GM18909 (cell line): ENCODE results near the gene IGLL1.
"Not testable (repeated sequence)": the region's sequence is repeated elsewhere in the genome, so short reads cannot be mapped to it uniquely, and the experiment has no call there.

Source experiments
- ATAC-seq: cut with Tn5 transposase; IDR thresholded peaks from one replicate; pipeline ENCODE4 v1.9.1; 2021; ENCODE audit warnings: mild to moderate bottlenecking; ENCODE audit not compliant: unreplicated experiment, poor library complexity

Gene IGLL1

GRCh38 chr22:23543506-23544000 is 36.5 kb downstream of the IGLL1 start:
- ATAC-seq: not testable (repeated sequence)

GRCh38 chr22:23542933-23543332 is 37.2 kb downstream of the IGLL1 start:
- no peak for ATAC-seq

- not testable (repeated sequence) for ATAC-seq
Observed at GRCh38 chr22:23542391-23542790, 37.7 kb downstream of the IGLL1 start.

GRCh38 chr22:23541849-23542281 is 38.2 kb downstream of the IGLL1 start:
- ATAC-seq: not testable (repeated sequence)

- ATAC-seq: not testable (repeated sequence)
Observed at GRCh38 chr22:23540837-23541236, 39.3 kb downstream of the IGLL1 start.

GRCh38 chr22:23539839-23540198 is 40.3 kb downstream of the IGLL1 start:
- ATAC-seq: not testable (repeated sequence)

- ATAC-seq: peak; percentile 55
Observed at GRCh38 chr22:23539135-23539838, 40.8 kb downstream of the IGLL1 start.

- not testable (repeated sequence) for ATAC-seq
Observed at GRCh38 chr22:23538696-23539030, 41.4 kb downstream of the IGLL1 start.

- ATAC-seq: not testable (repeated sequence)
Observed at GRCh38 chr22:23537830-23538695, 42.0 kb downstream of the IGLL1 start.

GRCh38 chr22:23537416-23537815 is 42.7 kb downstream of the IGLL1 start:
- no peak for ATAC-seq

- ATAC-seq: no peak
Observed at GRCh38 chr22:23536821-23537345, 43.2 kb downstream of the IGLL1 start.

GRCh38 chr22:23535790-23536661 is 44.1 kb downstream of the IGLL1 start:
- ATAC-seq: not testable (repeated sequence)

GRCh38 chr22:23534851-23535717 is 45.0 kb downstream of the IGLL1 start:
- no peak for ATAC-seq

- no peak for ATAC-seq
Observed at GRCh38 chr22:23534201-23534850, 45.8 kb downstream of the IGLL1 start.

- no peak for ATAC-seq
Observed at GRCh38 chr22:23533771-23534191, 46.3 kb downstream of the IGLL1 start.

GRCh38 chr22:23533328-23533762 is 46.7 kb downstream of the IGLL1 start:
- ATAC-seq: no peak

- no peak for ATAC-seq
Observed at GRCh38 chr22:23532731-23533130, 47.4 kb downstream of the IGLL1 start.

GRCh38 chr22:23531966-23532705 is 48.0 kb downstream of the IGLL1 start:
- no peak for ATAC-seq
